Heart right ventricle (tissue), 16 donors: ENCODE results near the gene UBA5. TPM values are rescaled to one million over a fixed set of nuclear protein-coding genes. Genes with fewer than 3 reads are reported as not detected.

ENCODE experiments used
- ATAC-seq, 8 donors: fragments of 200-7000 bp; cut with Tn5 transposase; one replicate each; pipeline ENCODE4 v1.9.1; 2020; ENCODE audit warnings: mild to moderate bottlenecking in 8 of 8, moderate library complexity in 8 of 8, moderate number of reproducible peaks in 1 of 8
- DNase-seq, 2 donors: peaks; one replicate each; pipeline ENCODE4 v3.0.0-alpha.2; 2020
- H3K27ac ChIP-seq, 10 donors: fragments of 200-600 bp; sonication (generic) in 2 of 10; one replicate each; pipeline versions ENCODE4 v1.5.0 to v1.8.0; 2020 to 2022; ENCODE audit warnings: mild to moderate bottlenecking in 3 of 10
- H3K27me3 ChIP-seq, 7 donors: fragments of 200-600 bp; one replicate each; pipeline ENCODE4 v1.8.0; 2021 to 2022; ENCODE audit warnings: mild to moderate bottlenecking in 2 of 7
- H3K36me3 ChIP-seq, 9 donors: fragments of 200-600 bp; sonication (generic) in 1 of 9; one replicate each; pipeline versions ENCODE4 v1.5.0 to v1.8.0; 2020 to 2022; ENCODE audit warnings: mild to moderate bottlenecking in 2 of 9
- H3K4me1 ChIP-seq, 9 donors: fragments of 200-600 bp; sonication (generic) in 1 of 9; one replicate each; pipeline versions ENCODE4 v1.5.0 to v1.8.0; 2020 to 2022; ENCODE audit warnings: mild to moderate bottlenecking in 4 of 9
- H3K4me3 ChIP-seq, 10 donors: fragments of 200-600 bp; sonication (generic) in 2 of 10; one replicate each; pipeline versions ENCODE4 v1.5.0 to v1.8.0; 2020 to 2022; ENCODE audit warnings: mild to moderate bottlenecking in 7 of 10, moderate library complexity in 2 of 10
- H3K9me3 ChIP-seq, 11 donors: fragments of 200-600 bp in 10 of 11; sonication (generic) in 2 of 11; one replicate each; pipeline versions ENCODE4 v1.5.0 to v1.8.0; 2013 to 2022; ENCODE audit warnings: mild to moderate bottlenecking in 2 of 11, control low read depth in 1 of 11, moderate library complexity in 1 of 11
- WGBS, 2 donors: extraction: QIAGEN DNeasy Blood & Tissue Kit; methylation state at CpG; one replicate each; pipeline ENCODE4 v1.1.7; 2013; ENCODE audit warnings: inconsistent platforms in 1 of 2; 5-methylcytosine and 5-hydroxymethylcytosine counted together
- intact Hi-C, 10 donors: fragments of 100-400 bp; cut with DNase I; formaldehyde crosslinking; loops; one replicate each; pipeline versions ENCODE4 v1.11.1 to v1.14.2; 2022
- polyA plus RNA-seq, 2 donors: library from polyadenylated mRNA; stranded (reverse); fragments of 200-250 nt; gene quantifications; one replicate each; pipeline ENCODE4 v1.2.3, GENCODE V29; 2013
- total RNA-seq, 10 donors: library from RNA; stranded (reverse); fragmentation: NEBNext Ultra II Directional in 3 of 10; extraction: Animal tissue kit (Norgen Biotek cat#: 25700) in 3 of 10; gene quantifications; one replicate each; pipeline versions ENCODE4 v1.2.1 to v1.2.4, GENCODE V29; 2021 to 2023
- TF ChIP-seq, protein P1 (sequence below), 9 donors: fragments of 200-600 bp; sonication (generic) in 2 of 9; IDR thresholded peaks; one replicate each; pipeline versions ENCODE4 v1.5.0 to v1.8.0; 2021 to 2022; ENCODE audit warnings: antibody characterized with exemption in 9 of 9, mild to moderate bottlenecking in 5 of 9, moderate library complexity in 1 of 9
- donor health status: Arrhythmogenic right ventricular cardiomyopathy.
- donor health status: ischemic (EF 13 %, LVEDD 7.1; RV severe dilation, severe dysfunction).
- donor health status: healthy with polysubstance abuse.
- donor health status: DM: no; HTN: yes; CAD: no.
- donor health status: DM: no; HTN: no; CAD: no.
- donor health status: ischemic (EF 25% LVEDD 6.9; RV normal size, moderate dysfunction).
- donor health status: ischemic (EF 25% LVEDD 5.7; RV mildly dilated, moderate dysfunction).
- donor health status: healthy.
- donor health status: DM: yes; HTN: yes; CAD: no.
- donor health status: Ischemic cardiomyopathy.
- donor health status: ischemic (EF 35%, LVEDD 5.7; RV mildly dilated, moderate dysfunction).
- donor health status: nonischemic (EF 11% LVEDD 7.7; RV severe dilation, severe dysfunction).
- donor health status: DM: yes; HTN: yes; CAD: no.
- donor health status: PGD.
- donor health status: ischemic (EF 29% LVEDD 5.4; RV normal size, mild dysfunction).
- donor health status: nonischemic (EF 23%, LVEDD 6.1; RV moderate dilation, normal function).

Gene UBA5
- total and polyA plus RNA-seq, 12 donors = 29.8 to 43.1 (median 37.6) TPM

DNA sequence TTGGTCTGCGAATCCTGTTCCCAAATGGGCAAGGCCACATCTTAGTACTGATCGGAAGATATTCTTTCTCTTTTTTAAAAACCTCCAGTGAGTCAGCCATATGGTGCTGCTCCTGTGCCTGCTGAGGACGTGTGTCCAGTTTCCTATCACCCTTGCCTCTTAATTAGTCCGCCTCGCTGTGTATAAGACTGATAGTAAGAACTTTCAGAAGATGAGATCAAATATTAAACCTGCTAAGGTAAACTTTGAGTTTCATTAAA, 612 bp downstream of the UBA5 start:
- peak in 4 of 8 donors; percentile 2 to 13 (median 10) for ATAC-seq
- H3K36me3 ChIP-seq = peaks cover 0 to 8% (median 0%) of the 10 kb centered on the region in 9 donors

DNA sequence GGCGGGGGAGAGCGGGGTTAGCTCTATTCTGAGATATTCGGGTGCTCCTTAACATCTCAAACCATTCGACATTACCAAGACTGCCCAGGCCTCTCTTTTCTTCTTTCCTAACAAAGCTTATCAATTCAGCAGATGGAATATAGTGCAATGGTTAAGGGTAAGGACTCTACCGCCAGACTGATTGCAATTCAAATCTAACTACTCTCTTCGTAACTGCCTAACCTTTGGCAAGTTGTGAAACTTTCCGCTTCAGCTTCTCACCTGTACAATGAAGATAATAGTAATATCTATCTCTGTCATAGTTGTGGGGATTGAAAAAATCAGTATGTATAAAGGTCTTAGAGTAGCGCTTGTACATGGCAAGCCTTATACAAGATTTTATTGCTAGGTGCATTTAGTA, 972 bp downstream of the UBA5 start:
- Histone ChIP-seq H3K4me3 (peak overlapping the region; percentile 81 to 94 (median 90)), H3K9me3 (no peaks in the 10 kb centered on the region), H3K27ac (peak overlapping the region in 9 of 10 donors; percentile 89 to 97 (median 95)), H3K36me3 (peaks cover 0 to 12% (median 0%) of the 10 kb centered on the region in 9 donors), H3K27me3 (no peaks in the 10 kb centered on the region), H3K4me1 (peaks cover 2 to 71% (median 50%) of the 10 kb centered on the region in 9 donors)
- TF ChIP-seq, protein P1, sequence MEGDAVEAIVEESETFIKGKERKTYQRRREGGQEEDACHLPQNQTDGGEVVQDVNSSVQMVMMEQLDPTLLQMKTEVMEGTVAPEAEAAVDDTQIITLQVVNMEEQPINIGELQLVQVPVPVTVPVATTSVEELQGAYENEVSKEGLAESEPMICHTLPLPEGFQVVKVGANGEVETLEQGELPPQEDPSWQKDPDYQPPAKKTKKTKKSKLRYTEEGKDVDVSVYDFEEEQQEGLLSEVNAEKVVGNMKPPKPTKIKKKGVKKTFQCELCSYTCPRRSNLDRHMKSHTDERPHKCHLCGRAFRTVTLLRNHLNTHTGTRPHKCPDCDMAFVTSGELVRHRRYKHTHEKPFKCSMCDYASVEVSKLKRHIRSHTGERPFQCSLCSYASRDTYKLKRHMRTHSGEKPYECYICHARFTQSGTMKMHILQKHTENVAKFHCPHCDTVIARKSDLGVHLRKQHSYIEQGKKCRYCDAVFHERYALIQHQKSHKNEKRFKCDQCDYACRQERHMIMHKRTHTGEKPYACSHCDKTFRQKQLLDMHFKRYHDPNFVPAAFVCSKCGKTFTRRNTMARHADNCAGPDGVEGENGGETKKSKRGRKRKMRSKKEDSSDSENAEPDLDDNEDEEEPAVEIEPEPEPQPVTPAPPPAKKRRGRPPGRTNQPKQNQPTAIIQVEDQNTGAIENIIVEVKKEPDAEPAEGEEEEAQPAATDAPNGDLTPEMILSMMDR (IDR thresholded peaks at IDR 0.05) = no peak
- ATAC-seq = no peak
- intact Hi-C loops = loop anchor here in 4 of 10 donors (5.0 to 10.0 kb wide), 3 partner anchors 54 to 61 kb away; partner anchors contain the start of gene NPHP3 (in 1 of the 4)
- no peak for DNase-seq
- 11 to 17% methylated on average over 8 of the region's 8 CpGs for WGBS, 2 donors

More for the DNA sequence above, 612 bp downstream of the UBA5 start:
- Histone ChIP-seq H3K4me3 (peak overlapping the region; percentile 81 to 94 (median 90)), H3K27me3 (no peaks in the 10 kb centered on the region), H3K27ac (peak overlapping the region in 9 of 10 donors; percentile 89 to 97 (median 95)), H3K9me3 (no peaks in the 10 kb centered on the region), H3K4me1 (peaks cover 2 to 74% (median 52%) of the 10 kb centered on the region in 9 donors)
- intact Hi-C loops = loop anchor here in 4 of 10 donors (5.0 to 10.0 kb wide), 3 partner anchors 54 to 62 kb away; partner anchors contain the start of gene NPHP3 (in 1 of the 4)
- TF ChIP-seq, protein P1 (IDR thresholded peaks at IDR 0.05) = no peak
- WGBS, 2 donors = 0 to 1% methylated on average over 5 of the region's 5 CpGs
- no peak for DNase-seq

DNA sequence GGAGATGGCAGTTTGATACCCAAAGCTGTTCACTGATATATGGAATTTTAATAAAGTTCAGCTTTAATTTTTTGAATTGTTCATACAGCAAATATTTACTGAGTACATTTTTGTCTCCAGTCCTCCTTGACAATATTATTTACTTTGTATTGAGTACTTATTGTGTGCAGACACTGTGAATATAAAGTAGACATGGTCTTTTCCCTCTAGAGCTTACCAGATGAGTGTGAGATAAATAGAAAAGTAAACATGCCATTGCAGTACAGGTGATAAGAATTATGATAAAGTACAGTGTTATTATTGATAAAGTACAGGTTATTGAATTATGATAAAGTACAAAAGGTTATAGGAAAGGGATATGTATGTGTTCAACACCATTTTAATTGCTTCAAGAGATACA, 2.1 kb downstream of the UBA5 start:
- ATAC-seq (no peak), DNase-seq (no peak)
- no peak overlapping the region for H3K27ac ChIP-seq
- no peaks in the 10 kb centered on the region for H3K9me3 ChIP-seq
- TF ChIP-seq, protein P1 (IDR thresholded peaks at IDR 0.05) = no peak
- H3K36me3 ChIP-seq = peaks cover 0 to 23% (median 0%) of the 10 kb centered on the region in 9 donors
- H3K4me1 ChIP-seq = peaks cover 2 to 64% (median 50%) of the 10 kb centered on the region in 9 donors
- H3K4me3 ChIP-seq = peak overlapping the region in 3 of 10 donors; percentile 81 to 92 (median 83)
- intact Hi-C loops = loop anchor here in 4 of 10 donors (5.0 to 10.0 kb wide), 3 partner anchors 53 to 60 kb away; partner anchors contain the start of gene NPHP3 (in 1 of the 4)
- H3K27me3 ChIP-seq = no peaks in the 10 kb centered on the region

DNA sequence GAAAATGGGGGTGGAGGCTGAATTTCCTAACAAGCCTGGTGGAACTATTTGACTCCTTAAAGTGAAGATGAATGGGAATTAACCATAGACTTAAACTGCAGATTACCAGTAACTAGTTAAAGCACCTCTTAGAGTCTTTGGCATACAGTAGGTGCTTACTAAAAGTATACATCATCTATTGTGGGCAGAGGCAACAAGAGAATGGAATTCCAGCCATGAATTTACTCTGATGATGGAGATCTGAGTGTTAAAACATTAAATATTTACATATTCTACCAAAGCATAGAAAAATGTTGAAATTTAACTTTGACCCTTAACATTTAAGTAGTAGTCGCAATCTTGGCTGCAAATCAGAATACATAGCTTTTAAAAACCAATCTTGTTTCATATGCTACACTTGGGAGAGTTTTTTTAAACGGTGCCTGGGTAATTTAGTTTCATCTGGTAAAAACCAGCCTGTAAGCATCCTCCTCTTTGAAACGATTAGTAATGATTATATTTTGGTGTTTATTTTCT, 5.2 kb downstream of the UBA5 start:
- ATAC-seq (no peak), DNase-seq (no peak)
- peaks cover 2 to 67% (median 50%) of the 10 kb centered on the region in 9 donors for H3K4me1 ChIP-seq
- no peaks in the 10 kb centered on the region for H3K9me3 ChIP-seq
- no peaks in the 10 kb centered on the region for H3K27me3 ChIP-seq
- peaks cover 0 to 46% (median 0%) of the 10 kb centered on the region in 9 donors for H3K36me3 ChIP-seq
- TF ChIP-seq, protein P1 (IDR thresholded peaks at IDR 0.05) = no peak
- 83 to 84% methylated on average over 3 of the region's 3 CpGs for WGBS, 2 donors
- no peak overlapping the region for H3K27ac ChIP-seq
- intact Hi-C loops = loop anchor here in 1 of 10 donors (10.0 kb wide), 1 partner anchor 50 kb away; no protein-coding TSS in a partner anchor
- no peak overlapping the region for H3K4me3 ChIP-seq
